GM19099 (cell line): Measurements from ENCODE around the gene VAMP2.

Source experiments
- POLR2A ChIP-seq: IDR thresholded peaks from 3 replicates; pipeline ENCODE4 v1.6.1; 2011; ENCODE audit warnings: low read depth; ENCODE audit not compliant: insufficient read length; ENCODE audit errors: extremely low read depth

Gene VAMP2

DNA sequence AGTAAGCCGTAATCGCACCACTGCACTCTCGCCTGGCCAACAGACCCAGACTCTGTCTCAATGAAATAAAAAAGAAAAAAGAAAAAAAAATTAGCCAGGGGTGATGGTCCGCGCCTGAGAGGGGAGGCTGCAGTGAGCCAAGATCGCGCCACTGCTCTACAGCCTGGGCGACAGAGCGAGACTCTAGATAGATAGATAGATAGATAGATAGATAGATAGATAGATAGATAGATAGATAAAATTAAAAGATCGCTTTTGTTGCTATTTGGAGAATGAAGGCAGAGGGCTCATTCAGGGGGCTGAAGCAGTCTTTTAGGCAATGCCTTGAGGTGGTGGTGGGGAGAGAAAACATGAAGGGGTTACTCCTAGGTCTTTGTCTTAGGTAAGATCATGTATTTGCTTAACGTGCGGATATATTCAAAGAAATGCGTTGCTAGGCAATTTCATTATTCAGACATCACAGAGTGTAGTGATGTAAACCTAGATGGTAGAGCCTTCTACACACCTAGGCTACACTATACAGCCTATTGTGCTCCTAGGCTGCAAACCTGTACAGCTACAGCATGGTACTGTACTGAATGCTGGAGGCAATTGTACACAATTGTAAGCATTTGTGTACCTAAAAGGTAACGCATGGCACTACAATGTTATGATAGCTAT lies 34.5 kb downstream of the VAMP2 start:
- no peak for TF ChIP-seq POLR2A

DNA sequence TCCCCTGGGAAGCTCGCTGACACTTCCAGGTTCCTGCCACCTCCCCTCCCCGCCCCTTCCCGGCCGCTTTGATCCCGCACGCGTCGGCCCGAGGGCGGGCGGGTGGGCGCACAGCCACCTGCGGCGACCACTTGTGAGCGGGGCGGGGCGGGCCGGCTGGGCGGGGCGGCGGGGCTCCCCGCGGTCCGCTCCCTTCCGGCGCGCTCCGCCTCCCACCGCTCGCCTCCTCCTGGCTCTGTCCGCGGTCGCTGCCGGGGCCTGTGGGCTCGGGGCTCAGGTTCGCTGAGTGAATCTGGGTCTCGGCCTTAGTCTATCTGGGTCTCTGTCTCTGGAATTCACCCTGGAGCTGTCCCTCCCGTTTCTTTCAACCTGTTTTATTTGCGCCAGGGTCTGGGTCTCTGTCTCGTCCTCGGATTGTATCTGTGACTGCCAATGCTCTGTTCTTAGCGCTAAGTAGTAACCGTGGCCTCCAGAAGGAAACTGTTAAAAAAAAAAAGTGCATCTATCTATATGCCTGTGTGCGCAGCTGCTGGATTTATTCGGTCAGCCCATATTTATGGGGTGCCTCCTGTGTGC lies 36.2 kb downstream of the VAMP2 start:
- TF ChIP-seq POLR2A: peak; percentile 36

DNA sequence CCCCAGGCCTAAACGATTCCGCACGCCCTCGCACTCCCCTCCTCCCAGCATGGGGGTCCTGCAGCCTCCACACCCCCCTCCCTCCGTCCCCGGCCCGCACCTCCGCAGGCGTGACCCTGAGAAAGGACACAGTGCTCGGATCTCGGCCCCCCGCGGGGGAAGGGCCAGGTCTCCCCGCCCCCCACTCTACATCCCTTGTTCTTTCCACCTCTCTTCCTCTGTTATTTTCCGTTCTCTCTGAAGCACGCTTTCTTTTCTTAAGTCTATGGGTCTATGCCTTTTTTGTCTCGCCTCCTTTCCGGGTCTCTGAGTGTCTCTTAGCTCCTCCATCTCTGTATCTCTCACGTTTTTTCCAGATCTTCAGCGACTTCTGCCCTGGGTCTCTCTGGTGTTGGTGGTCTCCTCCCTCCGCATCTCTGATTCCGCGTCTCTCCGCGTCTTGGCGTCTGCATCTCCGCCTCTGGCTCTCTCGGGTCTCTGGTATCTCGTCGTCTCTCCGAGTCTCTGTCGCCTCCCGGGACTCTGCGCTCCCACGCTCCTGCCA lies 36.7 kb downstream of the VAMP2 start:
- no peak for TF ChIP-seq POLR2A

DNA sequence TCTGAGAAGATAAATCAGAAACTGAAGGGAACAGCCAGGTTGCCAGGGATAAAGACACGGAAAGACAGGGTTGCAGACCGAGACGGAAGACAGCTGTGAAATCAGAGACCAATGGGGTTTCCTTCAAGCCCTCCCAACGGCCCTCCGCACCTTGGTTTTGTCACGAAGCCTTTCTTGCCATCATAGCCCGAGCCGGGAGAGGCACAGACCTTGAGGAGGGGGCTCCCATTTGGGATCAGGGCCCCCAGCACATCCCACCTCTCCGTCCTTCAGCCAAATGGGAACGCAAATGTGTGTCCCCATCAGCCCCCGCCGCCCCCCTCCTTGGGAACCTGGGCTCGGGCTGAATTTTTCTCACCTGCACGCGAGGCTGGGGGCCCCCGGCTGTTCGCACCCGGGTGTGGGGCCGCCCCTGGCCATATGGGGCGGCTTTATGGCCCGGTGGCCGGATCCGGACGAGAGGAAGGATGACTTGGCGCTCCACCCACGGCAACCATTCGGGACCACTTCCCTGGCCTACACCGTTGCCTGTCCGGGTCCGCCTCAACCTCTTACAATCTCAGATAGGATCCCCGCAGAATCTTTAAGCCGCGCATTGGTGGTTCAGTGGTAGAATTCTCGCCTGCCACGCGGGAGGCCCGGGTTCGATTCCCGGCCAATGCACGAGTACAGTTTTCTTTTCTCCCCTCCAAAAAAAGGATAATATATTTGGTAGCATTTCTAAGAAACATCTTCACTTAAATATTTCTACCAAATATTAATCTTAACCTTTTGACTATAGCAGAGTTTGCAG lies 37.4 kb downstream of the VAMP2 start:
- peak; percentile 34 for TF ChIP-seq POLR2A

DNA sequence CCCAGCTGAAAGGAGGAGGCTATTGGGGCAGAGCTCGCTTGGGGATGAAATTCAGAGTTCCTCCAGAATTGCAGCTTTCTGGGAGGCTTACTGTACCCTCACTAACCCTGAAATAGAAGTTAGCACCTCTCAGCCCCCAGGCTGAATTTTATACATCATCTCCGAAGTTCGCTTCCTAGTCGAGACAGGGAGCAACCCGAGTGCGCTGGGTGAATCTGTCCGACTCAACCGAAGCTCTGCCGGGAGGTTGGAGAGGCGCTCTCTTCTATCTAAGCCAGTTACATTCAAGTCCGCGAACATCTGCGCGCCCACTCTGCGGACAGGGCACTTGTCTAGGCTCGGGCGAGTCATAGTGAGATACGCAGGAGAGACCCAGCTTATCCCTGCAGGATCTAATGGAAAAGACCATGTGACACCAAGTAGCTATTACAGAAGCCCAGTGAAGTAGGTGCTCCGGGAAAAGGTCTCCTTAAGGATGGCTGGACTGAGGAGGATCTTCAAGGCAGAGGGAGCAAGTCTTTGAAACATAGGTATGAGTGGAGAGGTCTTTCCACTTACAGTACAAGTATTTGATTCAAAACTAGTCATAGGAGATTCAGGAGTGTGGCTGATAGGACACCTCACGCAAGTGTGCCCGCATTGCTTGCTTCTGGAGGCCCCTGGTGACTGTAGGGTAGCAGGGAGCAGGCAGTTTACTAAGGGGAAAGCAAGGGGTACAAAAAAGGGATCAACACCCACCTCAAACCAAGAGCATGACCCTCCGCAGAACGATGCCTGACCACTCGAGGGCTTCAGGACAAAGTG lies 38.2 kb downstream of the VAMP2 start:
- no peak for TF ChIP-seq POLR2A

DNA sequence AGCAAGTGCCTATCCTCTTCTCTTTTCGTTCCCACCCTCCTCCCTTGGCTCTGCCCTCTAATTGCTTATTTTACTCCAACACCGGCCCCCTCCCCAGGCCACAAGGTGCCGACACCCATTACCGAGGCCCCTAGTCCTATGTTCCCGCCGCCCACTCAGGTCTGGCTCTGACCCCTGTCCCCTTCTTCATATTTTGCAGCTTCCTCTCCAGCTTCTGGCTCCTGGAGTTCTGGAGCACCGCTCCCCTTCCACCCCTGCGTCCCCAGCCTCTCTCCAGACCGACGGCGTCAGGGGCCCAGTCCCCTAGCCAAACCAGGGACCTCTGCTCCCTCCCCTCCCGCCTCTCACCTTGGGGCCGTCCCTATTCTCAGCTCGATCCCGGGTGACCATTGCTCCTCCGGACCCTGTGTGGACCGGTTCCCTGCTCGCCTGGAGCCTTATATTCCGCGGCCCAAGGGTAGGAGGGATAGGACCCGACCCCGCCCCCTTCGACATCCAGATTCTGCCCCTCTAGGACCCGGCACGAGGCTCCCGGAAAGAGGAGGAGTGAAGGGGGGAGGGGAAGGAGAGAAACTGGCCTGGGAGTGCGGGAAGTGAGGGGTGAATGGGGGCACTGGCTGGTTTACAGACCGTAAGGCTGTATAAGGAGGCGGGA lies 38.9 kb downstream of the VAMP2 start, which contains the start of gene HES7:
Gene HES7, minus strand, starts transcription at position 412 of the 655 bp plus-strand sequence. Its CDS starts 22 bp downstream, at position 390.
- no peak for TF ChIP-seq POLR2A

DNA sequence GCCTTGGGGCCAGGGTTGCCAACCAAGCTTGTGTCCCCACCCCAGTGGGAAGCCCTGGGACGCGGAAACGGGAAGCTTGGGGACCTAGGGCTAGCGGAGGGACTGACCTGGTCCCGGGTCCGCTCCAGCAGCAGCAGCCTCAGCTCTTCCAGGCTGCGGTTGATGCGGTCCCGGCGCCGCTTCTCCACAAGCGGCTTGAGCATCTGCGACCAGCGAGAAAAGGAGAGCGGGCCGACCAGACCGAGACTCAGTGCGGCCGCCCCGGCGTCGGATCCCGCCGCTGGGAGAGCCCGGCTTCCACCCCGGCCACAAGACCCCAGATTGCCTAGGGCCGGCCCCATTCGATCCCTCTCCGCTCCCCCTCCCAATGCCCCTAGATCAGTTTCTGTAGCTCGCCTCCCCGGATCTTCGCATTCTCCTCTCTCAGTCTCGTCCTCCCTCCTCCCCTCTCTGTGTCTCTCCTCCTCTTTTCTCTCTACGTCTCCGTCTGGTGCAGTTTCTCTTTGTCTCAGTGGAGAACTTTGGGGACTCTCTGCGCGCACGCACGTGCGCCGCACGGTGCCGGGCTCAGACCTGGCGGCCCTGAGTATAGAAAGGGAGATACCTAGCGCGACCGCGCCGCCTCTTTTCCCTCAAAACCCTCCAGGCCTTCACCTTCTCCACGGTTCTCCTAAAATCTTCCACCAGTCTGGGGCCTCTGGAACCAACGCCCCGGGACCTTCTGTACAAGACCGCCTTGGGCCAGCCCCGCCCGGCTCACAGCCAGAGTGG lies 39.6 kb downstream of the VAMP2 start:
- no peak for TF ChIP-seq POLR2A

DNA sequence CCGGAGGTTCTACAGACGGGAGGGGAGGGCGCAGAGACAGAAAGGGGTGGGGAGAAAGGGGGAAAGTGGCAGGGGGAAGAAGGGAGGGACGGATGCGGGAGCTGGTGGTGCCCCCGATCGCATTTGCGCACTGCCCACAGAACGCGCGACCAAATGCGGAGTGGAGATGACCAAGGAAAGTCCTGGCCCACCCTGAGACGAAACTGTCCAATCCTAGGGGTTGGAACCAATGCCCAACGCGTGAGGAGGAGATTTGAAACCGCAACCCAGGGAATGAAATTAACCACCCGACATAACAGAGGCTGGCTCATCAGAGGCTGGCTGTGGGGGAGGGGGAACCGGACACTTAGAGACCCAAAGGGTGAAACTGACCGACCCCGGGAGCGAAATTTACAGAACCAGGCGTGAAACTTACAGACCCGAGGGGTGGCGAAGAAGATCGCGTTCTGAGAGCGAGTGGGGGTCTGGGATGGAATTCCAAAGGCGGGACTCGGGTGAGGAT lies 40.3 kb downstream of the VAMP2 start:
- TF ChIP-seq POLR2A: no peak

DNA sequence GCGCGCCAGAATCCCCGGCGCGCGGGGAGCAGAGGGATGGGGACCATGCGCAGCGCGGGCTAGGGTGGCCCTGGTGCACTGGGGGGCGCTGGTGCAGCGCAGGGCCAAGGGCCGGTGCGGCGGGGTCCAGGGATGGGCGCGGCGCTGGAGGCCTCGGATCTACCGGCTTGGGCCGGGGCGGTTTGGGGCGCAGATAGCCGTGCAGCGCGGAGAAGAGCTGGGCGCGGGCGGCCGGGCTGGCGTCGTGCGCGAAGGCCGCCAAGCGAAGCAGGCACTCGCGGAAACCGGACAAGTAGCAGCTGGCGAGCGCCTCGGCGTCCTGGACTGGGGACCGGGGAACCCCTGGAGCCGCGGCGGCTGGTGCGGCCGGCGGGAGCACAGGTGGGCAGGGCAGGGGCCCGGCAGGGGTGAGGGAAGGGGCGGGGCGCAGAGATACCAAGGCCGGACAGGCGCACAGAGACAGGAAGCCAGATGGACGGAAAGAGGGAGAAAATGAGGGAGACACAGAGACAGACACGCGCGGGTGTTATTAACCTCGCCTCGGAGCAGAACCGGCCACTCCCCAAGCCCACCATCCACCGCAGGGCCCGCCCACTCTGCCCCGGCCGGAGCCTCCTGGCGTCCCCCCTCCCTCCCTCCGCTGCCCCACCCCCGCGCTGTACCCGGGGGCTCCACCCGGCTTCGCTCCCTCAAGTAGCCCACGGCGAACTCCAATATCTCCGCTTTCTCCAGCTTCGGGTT lies 40.9 kb downstream of the VAMP2 start:
- TF ChIP-seq POLR2A: no peak

DNA sequence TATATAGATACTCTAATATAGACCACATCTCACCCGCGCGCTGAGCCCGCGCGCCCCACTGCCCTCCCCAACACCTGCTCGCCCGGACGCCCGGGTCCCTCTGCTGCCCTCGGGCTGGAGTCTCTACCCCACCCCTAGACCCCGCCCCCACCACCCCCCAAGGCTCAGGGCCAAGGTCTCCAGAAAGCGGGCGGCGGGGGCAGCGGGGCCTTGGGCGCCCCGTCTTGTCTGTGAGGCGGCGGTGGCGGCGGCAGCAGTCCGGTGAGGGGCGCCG lies 41.4 kb downstream of the VAMP2 start:
- TF ChIP-seq POLR2A: no peak

DNA sequence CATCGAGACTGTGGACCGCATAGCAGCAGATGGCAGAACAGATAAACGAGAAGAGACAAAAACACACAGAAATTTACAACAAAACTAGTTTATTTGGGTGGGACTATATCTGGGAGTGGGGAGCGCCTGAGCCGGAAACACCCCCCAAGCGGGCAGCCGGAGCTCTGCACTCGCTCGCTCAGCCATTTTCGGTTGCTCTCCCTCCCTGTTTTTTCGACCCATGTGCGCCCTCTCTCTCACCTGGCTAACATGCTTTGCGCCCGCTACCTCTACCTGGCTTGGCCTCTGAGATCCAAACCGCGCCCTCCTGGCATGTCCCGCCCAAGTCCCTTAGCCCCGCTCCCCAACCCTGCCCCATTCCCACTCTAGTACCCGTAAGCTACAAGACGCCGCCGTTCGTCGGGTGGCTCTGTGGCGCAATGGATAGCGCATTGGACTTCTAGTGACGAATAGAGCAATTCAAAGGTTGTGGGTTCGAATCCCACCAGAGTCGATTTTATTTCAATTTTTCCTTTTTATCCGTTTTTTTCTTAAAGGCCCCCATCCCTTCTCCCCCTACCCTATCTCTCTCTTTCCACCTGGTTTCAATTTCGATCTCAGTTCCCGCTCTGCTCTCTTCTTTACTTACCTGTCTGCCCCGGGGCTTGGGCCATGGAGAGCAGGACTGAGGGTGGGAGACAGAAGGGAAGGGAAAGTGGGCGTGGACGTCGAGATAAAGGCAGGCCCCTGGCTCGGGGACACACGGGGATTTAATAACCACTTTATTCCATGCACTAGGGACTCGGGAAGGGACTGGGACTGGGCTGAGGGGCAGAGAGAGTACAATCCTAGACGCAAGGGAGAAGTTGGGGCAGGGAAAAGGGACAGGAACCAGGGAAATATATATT lies 42.0 kb downstream of the VAMP2 start:
- no peak for TF ChIP-seq POLR2A
